ENCODE data around the gene RPS19BP1.
A peak's percentile ranks its signal among the peaks of the same experiment; 100 is the strongest.

Gene RPS19BP1

GRCh38 chr22:39532215-39533073 is at the start of gene RPS19BP1:
TSS of gene RPS19BP1 (minus strand) at chr22:39532748. CDS start at chr22:39532738, 10 bp downstream.
- peak; percentile 95 for DNase-seq

- DNase-seq: no peak
Observed at GRCh38 chr22:39581303-39581702, 48.8 kb upstream of the RPS19BP1 start.

- no peak for DNase-seq
Observed at GRCh38 chr22:39580795-39581194, 48.2 kb upstream of the RPS19BP1 start.

GRCh38 chr22:39580006-39580441 is 47.5 kb upstream of the RPS19BP1 start:
- no peak for DNase-seq

GRCh38 chr22:39577900-39578299 is 45.4 kb upstream of the RPS19BP1 start:
- DNase-seq: no peak

- DNase-seq: no peak
Observed at GRCh38 chr22:39577366-39577765, 44.8 kb upstream of the RPS19BP1 start.

GRCh38 chr22:39576027-39576426 is 43.5 kb upstream of the RPS19BP1 start:
- no peak for DNase-seq

GRCh38 chr22:39575552-39575825 is 42.9 kb upstream of the RPS19BP1 start:
- no peak for DNase-seq

GRCh38 chr22:39574779-39575551 is 42.4 kb upstream of the RPS19BP1 start:
- no peak for DNase-seq

GRCh38 chr22:39571538-39571937 is 39.0 kb upstream of the RPS19BP1 start:
- DNase-seq: no peak

- DNase-seq: no peak
Observed at GRCh38 chr22:39570665-39571064, 38.1 kb upstream of the RPS19BP1 start, which contains the start of gene CACNA1I. TSS of gene CACNA1I (plus strand) at chr22:39570753. CDS start at chr22:39570753, 0 bp downstream.

GRCh38 chr22:39570226-39570625 is 37.7 kb upstream of the RPS19BP1 start:
- DNase-seq: no peak

GRCh38 chr22:39569066-39569465 is 36.5 kb upstream of the RPS19BP1 start:
- DNase-seq: no peak

- DNase-seq: no peak
Observed at GRCh38 chr22:39568278-39568981, 35.9 kb upstream of the RPS19BP1 start.

GRCh38 chr22:39567135-39567946 is 34.8 kb upstream of the RPS19BP1 start:
- DNase-seq: no peak

- no peak for DNase-seq
Observed at GRCh38 chr22:39565414-39565944, 32.9 kb upstream of the RPS19BP1 start.

- no peak for DNase-seq
Observed at GRCh38 chr22:39563571-39564428, 31.3 kb upstream of the RPS19BP1 start.

GRCh38 chr22:39562839-39563489 is 30.4 kb upstream of the RPS19BP1 start:
- DNase-seq: no peak

- DNase-seq: no peak
Observed at GRCh38 chr22:39560127-39560526, 27.6 kb upstream of the RPS19BP1 start.

- no peak for DNase-seq
Observed at GRCh38 chr22:39559456-39560105, 27.0 kb upstream of the RPS19BP1 start.
